ACC112 (cell line): ENCODE measurements around the gene PLAAT5.
"Not testable (repeated sequence)": the region's sequence is repeated elsewhere in the genome, so short reads cannot be mapped to it uniquely, and the experiment has no call there.

Source experiments
- H2AFZ ChIP-seq: fragments of 200-600 bp; sonication (generic); one replicate; pipeline ENCODE4 v1.6.0; 2017; ENCODE audit warnings: antibody characterized with exemption, low read length; ENCODE audit not compliant: unreplicated experiment
- H3K27ac ChIP-seq: fragments of 200-600 bp; sonication (generic); 2 replicates; pipeline ENCODE4 v1.5.1; 2014; ENCODE audit warnings: low read depth, mild to moderate bottlenecking, antibody characterized with exemption, low read length, moderate library complexity
- H3K27me3 ChIP-seq: fragments of 200-600 bp; sonication (generic); 2 replicates; pipeline ENCODE4 v1.6.1; 2014; ENCODE audit warnings: mild to moderate bottlenecking, antibody characterized with exemption, low read length, moderate library complexity, mixed read lengths; ENCODE audit not compliant: insufficient read depth
- H3K36me3 ChIP-seq: fragments of 200-600 bp; sonication (generic); 2 replicates; pipeline ENCODE4 v1.6.1; 2016; ENCODE audit warnings: mild to moderate bottlenecking, antibody characterized with exemption, low read length, moderate library complexity, mixed read lengths; ENCODE audit not compliant: insufficient read depth
- H3K4me1 ChIP-seq: fragments of 200-600 bp; sonication (generic); one replicate; pipeline ENCODE4 v1.6.1; 2016; ENCODE audit warnings: low read length, mixed read lengths; ENCODE audit not compliant: insufficient read depth, unreplicated experiment, control insufficient read depth
- H3K4me3 ChIP-seq: fragments of 200-600 bp; sonication (generic); 2 replicates; pipeline ENCODE4 v1.5.1; 2014; ENCODE audit warnings: mild to moderate bottlenecking, low read depth, low read length
- H3K79me2 ChIP-seq: fragments of 200-600 bp; sonication (generic); one replicate; pipeline ENCODE4 v1.6.0; 2016; ENCODE audit warnings: low read length; ENCODE audit not compliant: control insufficient read depth, unreplicated experiment, insufficient read depth

The PLAAT5 gene

DNA sequence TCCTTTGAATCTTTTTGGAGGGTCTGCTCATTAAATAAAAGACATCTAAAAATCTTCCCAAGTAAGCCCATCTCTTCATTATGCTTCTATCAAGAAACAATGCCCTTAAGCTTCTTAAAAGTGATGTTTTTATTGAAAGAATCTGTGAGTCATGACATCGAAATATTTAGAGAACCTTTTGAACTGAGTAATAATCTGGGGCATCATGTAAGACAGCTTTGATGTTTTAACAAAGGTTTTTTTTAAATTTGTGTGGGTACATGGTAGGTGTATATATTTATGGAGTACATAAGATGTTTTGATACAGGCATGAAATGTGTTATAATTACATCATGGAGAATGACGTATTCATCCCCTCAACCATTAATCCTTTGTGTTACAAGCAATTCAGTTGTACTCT, 46.8 kb downstream of the PLAAT5 start:
- no peak overlapping the region for H2AFZ ChIP-seq
- H3K27me3 ChIP-seq, result peaks cover 40% of the 10 kb centered on the region
- H3K4me1 ChIP-seq, result no peaks in the 10 kb centered on the region
- no peak overlapping the region for H3K27ac ChIP-seq
- no peak overlapping the region for H3K4me3 ChIP-seq
- H3K36me3 ChIP-seq, result no peaks in the 10 kb centered on the region
- H3K79me2 ChIP-seq, result no peaks in the 10 kb centered on the region

- no peak overlapping the region for H3K4me3 ChIP-seq
- no peaks in the 10 kb centered on the region for H3K79me2 ChIP-seq
- H3K27me3 ChIP-seq, result peaks cover 35% of the 10 kb centered on the region
- no peak overlapping the region for H3K27ac ChIP-seq
- H2AFZ ChIP-seq, result no peak overlapping the region
- H3K4me1 ChIP-seq, result no peaks in the 10 kb centered on the region
- H3K36me3 ChIP-seq, result no peaks in the 10 kb centered on the region
Observed at GRCh38 chr11:63443714-63444113, 47.3 kb downstream of the PLAAT5 start.

DNA sequence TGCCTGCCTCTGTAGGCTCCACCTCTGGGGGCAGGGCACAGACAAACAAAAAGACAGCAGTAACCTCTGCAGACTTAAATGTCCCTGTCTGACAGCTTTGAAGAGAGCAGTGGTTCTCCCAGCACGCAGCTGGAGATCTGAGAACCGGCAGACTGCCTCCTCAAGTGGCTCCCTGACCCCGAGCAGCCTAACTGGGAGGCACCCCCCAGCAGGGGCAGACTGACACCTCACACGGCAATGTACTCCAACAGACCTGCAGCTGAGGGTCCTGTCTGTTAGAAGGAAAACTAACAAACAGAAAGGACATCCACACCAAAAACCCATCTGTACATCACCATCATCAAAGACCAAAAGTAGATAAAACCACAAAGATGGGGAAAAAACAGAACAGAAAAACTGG, 55.1 kb downstream of the PLAAT5 start:
- H3K36me3 ChIP-seq, result not testable (repeated sequence)

DNA sequence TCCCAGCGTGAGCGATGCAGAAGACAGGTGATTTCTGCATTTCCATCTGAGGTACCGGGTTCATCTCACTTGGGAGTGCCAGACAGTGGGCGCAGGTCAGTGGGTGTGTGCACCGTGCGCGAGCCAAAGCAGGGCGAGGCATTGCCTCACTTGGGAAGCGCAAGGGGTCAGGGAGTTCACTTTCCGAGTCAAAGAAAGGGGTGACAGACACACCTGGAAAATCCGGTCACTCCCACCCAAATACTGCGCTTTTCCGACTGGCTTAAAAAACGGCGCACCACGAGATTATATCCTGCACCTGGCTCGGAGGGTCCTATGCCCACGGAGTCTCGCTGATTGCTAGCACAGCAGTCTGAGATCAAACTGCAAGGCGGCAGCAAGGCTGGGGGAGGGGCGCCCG, 55.6 kb downstream of the PLAAT5 start:
- not testable (repeated sequence) for H3K27ac ChIP-seq, H3K4me3 ChIP-seq, H2AFZ ChIP-seq, H3K36me3 ChIP-seq, H3K4me1 ChIP-seq, H3K27me3 ChIP-seq, H3K79me2 ChIP-seq

More for the DNA sequence above, 55.1 kb downstream of the PLAAT5 start:
- not testable (repeated sequence) for H3K4me3 ChIP-seq, H3K4me1 ChIP-seq, H3K79me2 ChIP-seq, H3K27ac ChIP-seq, H3K27me3 ChIP-seq, H2AFZ ChIP-seq

- H3K79me2 ChIP-seq, H2AFZ ChIP-seq, H3K27me3 ChIP-seq, H3K27ac ChIP-seq, H3K4me1 ChIP-seq, H3K36me3 ChIP-seq, H3K4me3 ChIP-seq: not testable (repeated sequence)
Observed at GRCh38 chr11:63430731-63431130, 60.2 kb downstream of the PLAAT5 start.

DNA sequence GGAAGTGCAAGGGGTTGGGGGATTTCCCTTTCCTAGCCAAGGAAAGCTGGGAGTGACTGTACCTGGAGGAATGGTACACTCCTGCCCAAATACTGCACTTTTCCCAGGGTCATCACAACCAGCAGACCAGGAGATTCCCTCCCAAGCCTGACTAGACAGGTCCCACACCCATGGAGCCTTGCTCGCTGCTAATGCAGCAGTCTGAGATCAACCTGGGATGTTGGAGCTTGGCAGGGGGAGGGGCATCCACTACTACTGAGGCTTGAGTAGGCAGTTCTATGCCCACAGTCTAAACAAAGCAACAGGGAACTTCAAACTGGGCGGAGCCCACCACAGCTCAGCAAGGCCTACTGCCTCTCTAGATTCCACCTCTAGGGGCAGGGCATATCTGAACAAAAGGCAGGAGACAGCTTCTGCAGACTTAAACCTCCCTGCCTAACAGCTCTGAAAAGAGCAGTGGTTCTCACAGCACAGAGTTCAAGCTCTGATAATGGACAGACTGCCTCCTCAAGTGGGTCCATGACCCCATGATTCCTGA, 62.9 kb downstream of the PLAAT5 start:
- Histone ChIP-seq H3K79me2 (no peaks in the 10 kb centered on the region), H3K4me3 (no peak overlapping the region), H3K4me1 (no peaks in the 10 kb centered on the region), H3K27ac (no peak overlapping the region), H3K36me3 (no peaks in the 10 kb centered on the region), H3K27me3 (peaks cover 9% of the 10 kb centered on the region), H2AFZ (no peak overlapping the region)

- Histone ChIP-seq H3K79me2 (no peaks in the 10 kb centered on the region), H3K27me3 (peaks cover 6% of the 10 kb centered on the region; the same call in 1 of the 2 replicates), H3K27ac (no peak overlapping the region), H3K4me1 (no peaks in the 10 kb centered on the region), H3K4me3 (no peak overlapping the region), H2AFZ (no peak overlapping the region), H3K36me3 (no peaks in the 10 kb centered on the region)
Observed at GRCh38 chr11:63417174-63417852, 73.7 kb downstream of the PLAAT5 start.
